Keratinocyte (primary cell): ENCODE results near the gene DUSP5. TPM values are rescaled to one million over a fixed set of nuclear protein-coding genes. Genes with fewer than 3 reads are reported as not detected.

Experiments used
- DNase-seq: peaks from one replicate; pipeline ENCODE4 v3.0.0-alpha.2; 2011; ENCODE audit warnings: low read depth, missing footprints, low spot score
- FAIRE-seq: peaks from 2 replicates; lab custom pipeline; 2011; peaks lifted over from hg19 to GRCh38; lab: Jason Lieb, UNC
- H2AFZ ChIP-seq: 2 replicates; pipeline ENCODE4 v1.6.0; 2012; ENCODE audit warnings: low read length, control low read depth, inconsistent platforms; ENCODE audit not compliant: control insufficient read depth
- H3K27ac ChIP-seq: 2 replicates; pipeline ENCODE4 v1.5.1; 2011; ENCODE audit warnings: low read length; ENCODE audit not compliant: control insufficient read depth, insufficient read depth
- H3K27me3 ChIP-seq: 3 replicates; pipeline ENCODE4 v1.6.0; 2011; ENCODE audit warnings: low read length; ENCODE audit not compliant: control insufficient read depth, insufficient read depth; ENCODE audit errors: extremely low read depth
- H3K36me3 ChIP-seq, 2 experiments: 2 replicates in 1 of 2; 3 replicates in 1 of 2; pipeline ENCODE4 v1.5.1; 2011; ENCODE audit warnings: low read length in 2 of 2, mild to moderate bottlenecking in 1 of 2; ENCODE audit not compliant: control insufficient read depth in 2 of 2, insufficient read depth in 2 of 2; ENCODE audit errors: extremely low read depth in 1 of 2
- H3K4me1 ChIP-seq: 3 replicates; pipeline ENCODE4 v1.5.1; 2011; ENCODE audit warnings: low read length; ENCODE audit not compliant: control insufficient read depth, insufficient read depth; ENCODE audit errors: extremely low read depth
- H3K4me2 ChIP-seq: 3 replicates; pipeline ENCODE4 v1.6.0; 2011; ENCODE audit warnings: low read depth, low read length; ENCODE audit not compliant: control insufficient read depth, insufficient read depth; ENCODE audit errors: extremely low read depth
- H3K4me3 ChIP-seq, 3 experiments: fragments of 200-600 bp in 1 of 3; sonication (generic) in 1 of 3; 2 replicates in 2 of 3; 3 replicates in 1 of 3; pipeline ENCODE4 v1.5.1; 2011 to 2016; ENCODE audit warnings: low read length in 3 of 3, mild to moderate bottlenecking in 3 of 3, control low read depth in 2 of 3, inconsistent platforms in 1 of 3, low read depth in 1 of 3, mixed read lengths in 1 of 3, mixed run types in 1 of 3, moderate library complexity in 1 of 3; ENCODE audit not compliant: control insufficient read depth in 2 of 3, insufficient read depth in 2 of 3; ENCODE audit errors: extremely low read depth in 1 of 3
- H3K79me2 ChIP-seq: 2 replicates; pipeline ENCODE4 v1.6.0; 2012; ENCODE audit warnings: low read length; ENCODE audit not compliant: control insufficient read depth, insufficient read depth
- H3K9ac ChIP-seq: 3 replicates; pipeline ENCODE4 v1.6.0; 2011; ENCODE audit warnings: low read length; ENCODE audit not compliant: control insufficient read depth, insufficient read depth; ENCODE audit errors: extremely low read depth
- H3K9me1 ChIP-seq: 3 replicates; pipeline ENCODE4 v1.6.0; 2011; ENCODE audit warnings: low read length; ENCODE audit not compliant: control insufficient read depth, insufficient read depth; ENCODE audit errors: extremely low read depth
- H3K9me3 ChIP-seq: 2 replicates; pipeline ENCODE4 v1.5.1; 2012; ENCODE audit warnings: low read depth, low read length; ENCODE audit not compliant: control insufficient read depth
- H4K20me1 ChIP-seq: 3 replicates; pipeline ENCODE4 v1.6.0; 2011; ENCODE audit warnings: low read length; ENCODE audit not compliant: control insufficient read depth, insufficient read depth; ENCODE audit errors: extremely low read depth
- EZH2 ChIP-seq: IDR thresholded peaks from one replicate; pipeline ENCODE4 v1.6.1; 2012; ENCODE audit warnings: inconsistent platforms, mild to moderate bottlenecking, low read length, moderate library complexity
- dilution Hi-C: fragments of 300-500 bp; cut with MboI; formaldehyde crosslinking; loops from one replicate; pipeline ENCODE4 v1.7.0; 2020; ENCODE audit warnings: low sequenced_read_pairs; ENCODE audit not compliant: extremely low pct_ligation_motif_present
- polyA plus RNA-seq, 5 experiments: library from polyadenylated mRNA; depleted of rRNA in 3 of 5; stranded (reverse) in 3 of 5; stranded (forward) in 1 of 5; unstranded in 1 of 5; fragments of >200 nt; gene quantifications; 1 replicate in 1 of 5; 2 replicates in 3 of 5; 3 replicates in 1 of 5; pipeline versions ENCODE4 v1.2.1 to v1.2.3, GENCODE V29; 2011 to 2012; ENCODE audit warnings: missing spikeins in 2 of 5, low read depth in 1 of 5, low replicate concordance in 1 of 5
- TF ChIP-seq, protein P1 (sequence below), 3 experiments: IDR thresholded peaks in 1 of 3; conservative IDR thresholded peaks in 1 of 3; optimal IDR thresholded peaks in 1 of 3; 2 replicates in 2 of 3; 3 replicates in 1 of 3; pipeline versions ENCODE3 to v1.5.1; 2011; ENCODE audit warnings: low read length in 3 of 3, mild to moderate bottlenecking in 3 of 3, moderate library complexity in 2 of 3, control low read depth in 1 of 3, inconsistent platforms in 1 of 3; ENCODE audit not compliant: insufficient read depth in 2 of 3; ENCODE audit errors: extremely low read depth in 1 of 3

Gene DUSP5
- polyA plus RNA-seq, 1 donor (not counting 4 experiments of a cell fraction or from before 2014, with no cell fraction given) = 49.6 TPM

DNA sequence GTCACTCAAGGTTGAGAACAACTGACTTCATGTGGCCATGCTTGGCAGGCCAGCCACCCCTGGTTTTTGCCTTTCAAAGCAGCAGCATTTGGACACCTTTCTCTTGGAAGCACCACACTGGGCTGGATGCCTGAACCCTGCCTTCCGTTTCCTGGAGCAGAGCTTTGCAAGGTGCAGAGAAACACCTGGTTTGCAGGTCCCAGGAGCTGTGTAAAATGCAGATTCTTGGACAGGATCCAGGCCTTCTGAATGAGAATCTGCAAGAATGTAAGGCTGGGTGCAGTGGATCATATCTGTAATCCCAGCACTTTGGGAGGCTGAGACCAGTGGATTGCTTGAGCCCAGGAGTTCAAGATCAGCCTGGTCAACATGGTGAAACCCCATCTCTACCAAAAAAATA lies 18.0 kb upstream of the DUSP5 start:
- no peaks in the 10 kb centered on the region for H3K9me3 ChIP-seq
- no peak for DNase-seq
- H3K4me1 ChIP-seq = peaks cover 9% of the 10 kb centered on the region
- H3K9ac ChIP-seq = no peak overlapping the region
- TF ChIP-seq, protein P1, sequence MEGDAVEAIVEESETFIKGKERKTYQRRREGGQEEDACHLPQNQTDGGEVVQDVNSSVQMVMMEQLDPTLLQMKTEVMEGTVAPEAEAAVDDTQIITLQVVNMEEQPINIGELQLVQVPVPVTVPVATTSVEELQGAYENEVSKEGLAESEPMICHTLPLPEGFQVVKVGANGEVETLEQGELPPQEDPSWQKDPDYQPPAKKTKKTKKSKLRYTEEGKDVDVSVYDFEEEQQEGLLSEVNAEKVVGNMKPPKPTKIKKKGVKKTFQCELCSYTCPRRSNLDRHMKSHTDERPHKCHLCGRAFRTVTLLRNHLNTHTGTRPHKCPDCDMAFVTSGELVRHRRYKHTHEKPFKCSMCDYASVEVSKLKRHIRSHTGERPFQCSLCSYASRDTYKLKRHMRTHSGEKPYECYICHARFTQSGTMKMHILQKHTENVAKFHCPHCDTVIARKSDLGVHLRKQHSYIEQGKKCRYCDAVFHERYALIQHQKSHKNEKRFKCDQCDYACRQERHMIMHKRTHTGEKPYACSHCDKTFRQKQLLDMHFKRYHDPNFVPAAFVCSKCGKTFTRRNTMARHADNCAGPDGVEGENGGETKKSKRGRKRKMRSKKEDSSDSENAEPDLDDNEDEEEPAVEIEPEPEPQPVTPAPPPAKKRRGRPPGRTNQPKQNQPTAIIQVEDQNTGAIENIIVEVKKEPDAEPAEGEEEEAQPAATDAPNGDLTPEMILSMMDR (optimal IDR thresholded peaks at IDR 0.05 in 1 of 3, IDR thresholded peaks at IDR 0.05 in 1 of 3, conservative IDR thresholded peaks at IDR 0.05 in 1 of 3; ENCODE audit: extremely low read depth in 1 of 3, insufficient read depth in 2 of 3, low read length in 3 of 3) = no peak
- TF ChIP-seq EZH2 = no peak
- H3K4me2 ChIP-seq = no peak overlapping the region
- no peak overlapping the region for H3K27ac ChIP-seq
- no peak for FAIRE-seq
- no peaks in the 10 kb centered on the region for H4K20me1 ChIP-seq
- H2AFZ ChIP-seq = no peak overlapping the region
- H3K36me3 ChIP-seq = no peaks in the 10 kb centered on the region
- no peaks in the 10 kb centered on the region for H3K79me2 ChIP-seq
- H3K9me1 ChIP-seq = no peaks in the 10 kb centered on the region
- no peaks in the 10 kb centered on the region for H3K27me3 ChIP-seq
- no peak overlapping the region for H3K4me3 ChIP-seq
- dilution Hi-C loops = no loop called here

- H3K9me1 ChIP-seq = no peaks in the 10 kb centered on the region
- dilution Hi-C loops = no loop called here
- H3K9me3 ChIP-seq = no peaks in the 10 kb centered on the region
- DNase-seq (no peak), FAIRE-seq (no peak)
- no peaks in the 10 kb centered on the region for H3K79me2 ChIP-seq
- H3K9ac ChIP-seq = no peak overlapping the region
- peaks cover 16% of the 10 kb centered on the region for H3K4me1 ChIP-seq
- H4K20me1 ChIP-seq = no peaks in the 10 kb centered on the region
- H3K27me3 ChIP-seq = no peaks in the 10 kb centered on the region
- H3K36me3 ChIP-seq = no peaks in the 10 kb centered on the region
- H3K4me2 ChIP-seq = no peak overlapping the region
- no peak overlapping the region for H3K4me3 ChIP-seq
- TF ChIP-seq, protein P1 (optimal IDR thresholded peaks at IDR 0.05 in 1 of 3, IDR thresholded peaks at IDR 0.05 in 1 of 3, conservative IDR thresholded peaks at IDR 0.05 in 1 of 3; ENCODE audit: extremely low read depth in 1 of 3, insufficient read depth in 2 of 3, low read length in 3 of 3) = no peak
- TF ChIP-seq EZH2 = no peak
- H2AFZ ChIP-seq = no peak overlapping the region
- H3K27ac ChIP-seq = no peak overlapping the region
These were observed 17.3 kb upstream of the DUSP5 start for GRCh38 chr10:110480387-110480786.
